HEK293 (cell line): Measurements from ENCODE around the gene CR2.
A peak's percentile ranks its signal among the peaks of the same experiment; 100 is the strongest.
"Not testable (repeated sequence)": the region's sequence is repeated elsewhere in the genome, so short reads cannot be mapped to it uniquely, and the experiment has no call there.

Source experiments
- CTCF ChIA-PET: fragments of 350-600 bp; formaldehyde crosslinking; extraction: SDS; loops from one replicate; lab custom pipeline; 2021; ENCODE audit warnings: antibody characterized with exemption; lab: Yijun Ruan, JAX
- POLR2A ChIA-PET: fragments of 300-600 bp; formaldehyde crosslinking; extraction: SDS; loops from one replicate; lab custom pipeline; 2020; ENCODE audit warnings: antibody characterized with exemption, inconsistent platforms; lab: Yijun Ruan, JAX
- H3K27ac ChIP-seq: fragments of 200-500 bp; sonication (Bioruptor generic); 2 replicates; pipeline ENCODE4 v1.5.1; 2014; ENCODE audit warnings: low read depth, low read length, control low read depth, inconsistent platforms; ENCODE audit errors: extremely low read depth
- H3K36me3 ChIP-seq, 2 experiments: fragments of 200-500 bp in 1 of 2; sonication (Bioruptor generic) in 1 of 2; 1 replicate in 1 of 2; 2 replicates in 1 of 2; pipeline ENCODE4 v1.5.1; 2014 to 2017; ENCODE audit warnings: inconsistent platforms in 2 of 2, low read length in 2 of 2; ENCODE audit not compliant: control insufficient read depth in 2 of 2, insufficient read depth in 1 of 2
- H3K4me1 ChIP-seq: fragments of 200-500 bp; sonication (Bioruptor generic); 2 replicates; pipeline ENCODE4 v1.5.1; 2014; ENCODE audit warnings: mild to moderate bottlenecking, low read length, inconsistent platforms; ENCODE audit not compliant: control insufficient read depth, insufficient read depth
- H3K4me3 ChIP-seq: 2 replicates; pipeline ENCODE4 v1.5.1; 2011; ENCODE audit warnings: low read depth, mild to moderate bottlenecking, control low read depth, low read length, moderate library complexity
- H3K9me3 ChIP-seq: fragments of 200-500 bp; sonication (Bioruptor generic); 2 replicates; pipeline ENCODE4 v1.5.1; 2014; ENCODE audit warnings: low read depth, low read length, inconsistent platforms; ENCODE audit not compliant: control insufficient read depth, insufficient read depth
- OSR2 ChIP-seq: fragments of 450-650 bp; formaldehyde crosslinking; IDR thresholded peaks from 2 replicates; pipeline ENCODE4 v1.5.1; 2016; ENCODE audit warnings: missing biosample characterization, missing genetic modification characterization
- SETDB1 ChIP-seq: IDR thresholded peaks from one replicate; pipeline ENCODE4 v1.6.1; 2017; ENCODE audit warnings: mild to moderate bottlenecking, low read length, moderate library complexity, mixed read lengths; ENCODE audit not compliant: insufficient read length
- SP7 ChIP-seq: fragments of 450-650 bp; formaldehyde crosslinking; IDR thresholded peaks from 2 replicates; pipeline ENCODE4 v1.5.1; 2016; ENCODE audit warnings: missing biosample characterization, missing genetic modification characterization
- ZBTB49 ChIP-seq: fragments of 450-650 bp; formaldehyde crosslinking; IDR thresholded peaks from 2 replicates; pipeline ENCODE4 v1.5.1; 2016; ENCODE audit warnings: missing biosample characterization, missing genetic modification characterization, low read depth
- ZFP41 ChIP-seq: fragments of 450-650 bp; formaldehyde crosslinking; IDR thresholded peaks from 2 replicates; pipeline ENCODE4 v1.5.1; 2016; ENCODE audit warnings: missing biosample characterization, missing genetic modification characterization, borderline replicate concordance
- ZNF114 ChIP-seq: fragments of 450-650 bp; formaldehyde crosslinking; IDR thresholded peaks from 2 replicates; pipeline ENCODE4 v1.5.0; 2017; ENCODE audit warnings: missing biosample characterization, missing genetic modification characterization
- ZNF548 ChIP-seq: fragments of 450-650 bp; formaldehyde crosslinking; IDR thresholded peaks from 2 replicates; pipeline ENCODE4 v1.5.1; 2016; ENCODE audit warnings: missing biosample characterization, missing genetic modification characterization
- ZNF560 ChIP-seq: fragments of 450-650 bp; formaldehyde crosslinking; IDR thresholded peaks from 2 replicates; pipeline ENCODE4 v1.5.1; 2017; ENCODE audit warnings: missing biosample characterization, missing genetic modification characterization, borderline replicate concordance
- ZNF658 ChIP-seq: fragments of 450-650 bp; formaldehyde crosslinking; IDR thresholded peaks from 2 replicates; pipeline ENCODE4; 2016; ENCODE audit warnings: missing biosample characterization, missing genetic modification characterization
- ZNF707 ChIP-seq: fragments of 450-650 bp; formaldehyde crosslinking; IDR thresholded peaks from 2 replicates; pipeline ENCODE4 v1.5.1; 2016; ENCODE audit warnings: missing biosample characterization, missing genetic modification characterization
- ZNF777 ChIP-seq: fragments of 450-650 bp; formaldehyde crosslinking; IDR thresholded peaks from 2 replicates; pipeline ENCODE4 v1.5.1; 2017; ENCODE audit warnings: missing biosample characterization, missing genetic modification characterization, borderline replicate concordance
- ZSCAN23 ChIP-seq: fragments of 450-650 bp; formaldehyde crosslinking; IDR thresholded peaks from 2 replicates; pipeline ENCODE4 v1.5.1; 2016; ENCODE audit warnings: missing biosample characterization, missing genetic modification characterization
- ZSCAN5A ChIP-seq: fragments of 450-650 bp; formaldehyde crosslinking; IDR thresholded peaks from 2 replicates; pipeline ENCODE4 v1.5.1; 2016; ENCODE audit warnings: missing biosample characterization, missing genetic modification characterization

The CR2 gene

GRCh38 chr1:207516729-207517128 lies 62.6 kb downstream of the CR2 start:
- ChIA-PET CTCF (no interaction called here), POLR2A (no interaction called here)
- TF ChIP-seq SETDB1 (peak; percentile 13), ZNF658 (tag by site-specific recombination) (no peak)
- Histone ChIP-seq H3K9me3 (no peaks in the 10 kb centered on the region), H3K27ac (no peak overlapping the region), H3K36me3 (no peaks in the 10 kb centered on the region), H3K4me1 (no peaks in the 10 kb centered on the region), H3K4me3 (no peak overlapping the region)

GRCh38 chr1:207518608-207519236 lies 64.6 kb downstream of the CR2 start:
- TF ChIP-seq ZNF114 (tag by site-specific recombination) (no peak), ZSCAN5A (no peak), ZSCAN23 (no peak)
- POLR2A ChIA-PET = no interaction called here
- no peak overlapping the region for H3K27ac ChIP-seq
- no peaks in the 10 kb centered on the region for H3K36me3 ChIP-seq
- CTCF ChIA-PET = interaction anchor here (0.6 kb wide), 1 partner anchor 259 kb away, joined by 3 read pairs; no protein-coding TSS in a partner anchor
- no peaks in the 10 kb centered on the region for H3K9me3 ChIP-seq
- no peaks in the 10 kb centered on the region for H3K4me1 ChIP-seq
- H3K4me3 ChIP-seq = no peak overlapping the region

- TF ChIP-seq ZNF560 (tag by site-specific recombination) (no peak), SP7 (tag by site-specific recombination) (no peak), OSR2 (tag by site-specific recombination) (no peak), ZNF707 (no peak), ZNF548 (tag by site-specific recombination) (no peak), ZBTB49 (tag by site-specific recombination) (no peak), ZNF777 (tag by site-specific recombination) (no peak), ZFP41 (no peak)
- ChIA-PET POLR2A (no interaction called here), CTCF (interaction anchor here (0.6 to 1.6 kb wide), 2 partner anchors 20 to 115 kb away, joined by 3 to 5 read pairs; no protein-coding TSS in a partner anchor)
- no peaks in the 10 kb centered on the region for H3K36me3 ChIP-seq
- no peak overlapping the region for H3K27ac ChIP-seq
- no peaks in the 10 kb centered on the region for H3K4me1 ChIP-seq
- H3K4me3 ChIP-seq = no peak overlapping the region
- no peaks in the 10 kb centered on the region for H3K9me3 ChIP-seq
Observed at GRCh38 chr1:207519505-207520399, 65.6 kb downstream of the CR2 start.

GRCh38 chr1:207520400-207521345 lies 66.5 kb downstream of the CR2 start:
- H3K4me3 ChIP-seq, H3K36me3 ChIP-seq, H3K9me3 ChIP-seq, H3K4me1 ChIP-seq, POLR2A ChIA-PET, H3K27ac ChIP-seq: not testable (repeated sequence)
- CTCF ChIA-PET = interaction anchor here (1.0 to 1.6 kb wide), 2 partner anchors 21 to 178 kb away, joined by 3 to 4 read pairs; no protein-coding TSS in a partner anchor

GRCh38 chr1:207525239-207525638 lies 71.1 kb downstream of the CR2 start:
- H3K36me3 ChIP-seq, CTCF ChIA-PET, POLR2A ChIA-PET, H3K27ac ChIP-seq, H3K4me3 ChIP-seq, H3K4me1 ChIP-seq, H3K9me3 ChIP-seq: not testable (repeated sequence)

GRCh38 chr1:207528401-207528800 lies 74.3 kb downstream of the CR2 start:
- CTCF ChIA-PET, H3K27ac ChIP-seq, H3K36me3 ChIP-seq, POLR2A ChIA-PET, H3K4me1 ChIP-seq, H3K9me3 ChIP-seq, H3K4me3 ChIP-seq: not testable (repeated sequence)
